Stimulated activated CD8-positive, alpha-beta memory T cell treated with anti-CD3 and anti-CD28 coated beads, Interleukin-7, amount 100 ng/mL, for 1 hour (primary cell): ENCODE results near the gene FAM25A.
"Not testable (repeated sequence)": the region's sequence is repeated elsewhere in the genome, so short reads cannot be mapped to it uniquely, and the experiment has no call there.

ENCODE experiments used
- DNase-seq, 2 donors: peaks; one replicate each; pipeline ENCODE4 v3.0.0-alpha.2; 2020; ENCODE audit warnings: low read depth in 2 of 2

FAM25A gene

GRCh38 chr10:87020056-87020455 is at the start of gene FAM25A:
Gene FAM25A (plus strand): TSS chr10:87020294. CDS start chr10:87020325, 31 bp downstream.
- not testable (repeated sequence) for DNase-seq

- DNase-seq: no peak
Observed at GRCh38 chr10:86970982-86971231, 49.2 kb upstream of the FAM25A start.

GRCh38 chr10:86971232-86971991 is 48.7 kb upstream of the FAM25A start:
- peak; percentile 79 to 87 for DNase-seq

- no peak for DNase-seq
Observed at GRCh38 chr10:86972613-86973380, 47.3 kb upstream of the FAM25A start.

GRCh38 chr10:86974484-86974883 is 45.6 kb upstream of the FAM25A start:
- no peak for DNase-seq

- DNase-seq: no peak
Observed at GRCh38 chr10:86976362-86977056, 43.6 kb upstream of the FAM25A start.

GRCh38 chr10:86978457-86978856 is 41.6 kb upstream of the FAM25A start:
- DNase-seq: not testable (repeated sequence)

GRCh38 chr10:86979296-86979818 is 40.7 kb upstream of the FAM25A start:
- DNase-seq: no peak

- no peak for DNase-seq
Observed at GRCh38 chr10:86979977-86980448, 40.1 kb upstream of the FAM25A start.

- DNase-seq: not testable (repeated sequence)
Observed at GRCh38 chr10:86981020-86981419, 39.1 kb upstream of the FAM25A start.

GRCh38 chr10:86981716-86982115 is 38.4 kb upstream of the FAM25A start:
- no peak for DNase-seq

GRCh38 chr10:86984498-86984897 is 35.6 kb upstream of the FAM25A start:
- DNase-seq: not testable (repeated sequence)

- no peak for DNase-seq
Observed at GRCh38 chr10:86988520-86988919, 31.6 kb upstream of the FAM25A start.

- DNase-seq: not testable (repeated sequence)
Observed at GRCh38 chr10:86991362-86991761, 28.7 kb upstream of the FAM25A start.

- DNase-seq: no peak
Observed at GRCh38 chr10:86992456-86992855, 27.6 kb upstream of the FAM25A start.

GRCh38 chr10:86992929-86993328 is 27.2 kb upstream of the FAM25A start:
- DNase-seq: no peak

- DNase-seq: not testable (repeated sequence)
Observed at GRCh38 chr10:86999802-87000403, 20.2 kb upstream of the FAM25A start.

- no peak for DNase-seq
Observed at GRCh38 chr10:87000491-87000890, 19.6 kb upstream of the FAM25A start.

- not testable (repeated sequence) for DNase-seq
Observed at GRCh38 chr10:87007124-87007523, 13.0 kb upstream of the FAM25A start.

GRCh38 chr10:87007674-87008073 is 12.4 kb upstream of the FAM25A start:
- DNase-seq: not testable (repeated sequence)

GRCh38 chr10:87008303-87008702 is 11.8 kb upstream of the FAM25A start:
- not testable (repeated sequence) for DNase-seq
